Inflammatory macrophage (primary cell): ENCODE data around the gene ANKRD60.

ENCODE experiments used
- DNase-seq, 2 donors: peaks; one replicate each; pipeline ENCODE4 v3.0.0-alpha.2; 2020 to 2022

The ANKRD60 gene

GRCh38 chr20:58188527-58188926 is 39.9 kb downstream of the ANKRD60 start:
- DNase-seq, result no peak

GRCh38 chr20:58184984-58185383 is 43.5 kb downstream of the ANKRD60 start:
- DNase-seq, result no peak

- no peak for DNase-seq
These were observed 44.4 kb downstream of the ANKRD60 start for GRCh38 chr20:58184063-58184462.

- DNase-seq, result no peak
These were observed 45.8 kb downstream of the ANKRD60 start for GRCh38 chr20:58182521-58183140.

- peak; percentile 48 to 50 for DNase-seq
These were observed 48.9 kb downstream of the ANKRD60 start for GRCh38 chr20:58179432-58180099.

- no peak for DNase-seq
These were observed 49.4 kb downstream of the ANKRD60 start for GRCh38 chr20:58179083-58179431.

- no peak for DNase-seq
These were observed 50.7 kb downstream of the ANKRD60 start for GRCh38 chr20:58177799-58178198.

GRCh38 chr20:58175836-58176235 is 52.6 kb downstream of the ANKRD60 start:
- DNase-seq, result no peak

GRCh38 chr20:58175425-58175824 is 53.0 kb downstream of the ANKRD60 start:
- no peak for DNase-seq

- no peak for DNase-seq
These were observed 53.7 kb downstream of the ANKRD60 start for GRCh38 chr20:58174708-58175280.

- no peak for DNase-seq
These were observed 54.3 kb downstream of the ANKRD60 start for GRCh38 chr20:58173930-58174707.

GRCh38 chr20:58173091-58173490 is 55.4 kb downstream of the ANKRD60 start:
- DNase-seq, result no peak

- DNase-seq, result no peak
These were observed 56.5 kb downstream of the ANKRD60 start for GRCh38 chr20:58171796-58172425.

- no peak for DNase-seq
These were observed 59.0 kb downstream of the ANKRD60 start for GRCh38 chr20:58169450-58169849.

- DNase-seq, result no peak
These were observed 59.6 kb downstream of the ANKRD60 start for GRCh38 chr20:58168843-58169242.

GRCh38 chr20:58167759-58168158 is 60.7 kb downstream of the ANKRD60 start:
- no peak for DNase-seq
